Lower leg skin (tissue), 4 donors: Measurements from ENCODE around the gene CEP63. TPM values are rescaled to one million over a fixed set of nuclear protein-coding genes. Genes with fewer than 3 reads are reported as not detected.

ENCODE experiments used
- DNase-seq, 2 donors: peaks; one replicate each; pipeline ENCODE4 v3.0.0-alpha.2; 2019; ENCODE audit warnings: low spot score in 2 of 2
- H3K4me3 ChIP-seq: fragments of 200-600 bp; sonication (generic); 2 replicates; pipeline ENCODE4 v1.5.1; 2017; ENCODE audit warnings: mild to moderate bottlenecking, low read depth; ENCODE audit not compliant: poor library complexity, severe bottlenecking
- POLR2A ChIP-seq, 2 donors: fragments of 450-650 bp; IDR thresholded peaks; one replicate each; pipeline ENCODE4 v1.6.1; 2016 to 2017; ENCODE audit warnings: antibody characterized with exemption in 2 of 2, mild to moderate bottlenecking in 1 of 2, moderate library complexity in 1 of 2
- WGBS, 2 donors: methylation state at CpG; one replicate each; pipeline ENCODE4 v1.1.5; 2018; 5-methylcytosine and 5-hydroxymethylcytosine counted together
- intact Hi-C: fragments of 100-400 bp; cut with DNase I; formaldehyde crosslinking; loops from one replicate; pipeline ENCODE4 v1.15.0; 2023; ENCODE audit warnings: low total_unique reads
- total RNA-seq, 4 donors: library from RNA; depleted of rRNA; stranded (reverse); fragments of >200 nt; gene quantifications; one replicate each; pipeline ENCODE4 v1.1.0, GENCODE V29; 2016
- TF ChIP-seq, protein P1 (sequence below), 3 donors: fragments of 450-650 bp; IDR thresholded peaks; one replicate each; pipeline ENCODE4 v1.5.1; 2016; ENCODE audit warnings: antibody characterized with exemption in 3 of 3, mild to moderate bottlenecking in 3 of 3, moderate library complexity in 2 of 3

Gene CEP63
- total RNA-seq, 4 donors from 2014 or later: 15.6 to 23.2 (median 18.1) TPM

DNA sequence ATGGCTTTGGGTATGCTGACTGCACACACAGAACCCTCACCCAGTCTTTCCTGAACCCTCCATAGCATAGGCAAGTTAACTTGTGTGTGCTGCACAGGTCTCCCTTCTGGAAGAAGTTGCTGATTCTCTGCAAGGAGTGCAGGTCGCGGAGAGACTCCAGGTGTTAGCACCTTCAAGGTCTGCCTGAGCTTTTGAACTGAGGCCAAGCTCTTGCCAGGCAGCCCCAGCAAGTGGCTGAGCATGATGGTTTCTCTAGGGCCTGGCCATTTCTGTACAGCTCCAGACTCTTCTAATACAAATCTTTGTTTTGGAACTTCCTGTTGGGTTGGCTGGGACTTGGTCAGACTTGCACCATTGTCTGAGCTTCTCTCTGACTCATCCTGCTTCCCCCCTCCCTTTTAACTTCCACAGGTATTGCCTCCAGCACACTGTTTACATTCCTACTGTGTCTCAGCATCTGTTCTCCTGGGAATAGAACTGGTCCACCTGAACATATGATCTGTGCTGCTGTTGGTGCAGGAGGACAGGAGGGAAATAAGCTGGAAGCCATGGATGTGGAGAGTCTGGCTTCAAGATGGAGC is 111.6 kb downstream of the CEP63 start:
- no peak for DNase-seq
- intact Hi-C loops: no loop called here
- WGBS, 2 donors: 21 to 61% methylated on average over 2 of the region's 2 CpGs
- no peak for TF ChIP-seq POLR2A (IDR thresholded peaks at IDR 0.05)
- TF ChIP-seq, protein P1, sequence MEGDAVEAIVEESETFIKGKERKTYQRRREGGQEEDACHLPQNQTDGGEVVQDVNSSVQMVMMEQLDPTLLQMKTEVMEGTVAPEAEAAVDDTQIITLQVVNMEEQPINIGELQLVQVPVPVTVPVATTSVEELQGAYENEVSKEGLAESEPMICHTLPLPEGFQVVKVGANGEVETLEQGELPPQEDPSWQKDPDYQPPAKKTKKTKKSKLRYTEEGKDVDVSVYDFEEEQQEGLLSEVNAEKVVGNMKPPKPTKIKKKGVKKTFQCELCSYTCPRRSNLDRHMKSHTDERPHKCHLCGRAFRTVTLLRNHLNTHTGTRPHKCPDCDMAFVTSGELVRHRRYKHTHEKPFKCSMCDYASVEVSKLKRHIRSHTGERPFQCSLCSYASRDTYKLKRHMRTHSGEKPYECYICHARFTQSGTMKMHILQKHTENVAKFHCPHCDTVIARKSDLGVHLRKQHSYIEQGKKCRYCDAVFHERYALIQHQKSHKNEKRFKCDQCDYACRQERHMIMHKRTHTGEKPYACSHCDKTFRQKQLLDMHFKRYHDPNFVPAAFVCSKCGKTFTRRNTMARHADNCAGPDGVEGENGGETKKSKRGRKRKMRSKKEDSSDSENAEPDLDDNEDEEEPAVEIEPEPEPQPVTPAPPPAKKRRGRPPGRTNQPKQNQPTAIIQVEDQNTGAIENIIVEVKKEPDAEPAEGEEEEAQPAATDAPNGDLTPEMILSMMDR (IDR thresholded peaks at IDR 0.05): no peak
- H3K4me3 ChIP-seq: no peak overlapping the region

DNA sequence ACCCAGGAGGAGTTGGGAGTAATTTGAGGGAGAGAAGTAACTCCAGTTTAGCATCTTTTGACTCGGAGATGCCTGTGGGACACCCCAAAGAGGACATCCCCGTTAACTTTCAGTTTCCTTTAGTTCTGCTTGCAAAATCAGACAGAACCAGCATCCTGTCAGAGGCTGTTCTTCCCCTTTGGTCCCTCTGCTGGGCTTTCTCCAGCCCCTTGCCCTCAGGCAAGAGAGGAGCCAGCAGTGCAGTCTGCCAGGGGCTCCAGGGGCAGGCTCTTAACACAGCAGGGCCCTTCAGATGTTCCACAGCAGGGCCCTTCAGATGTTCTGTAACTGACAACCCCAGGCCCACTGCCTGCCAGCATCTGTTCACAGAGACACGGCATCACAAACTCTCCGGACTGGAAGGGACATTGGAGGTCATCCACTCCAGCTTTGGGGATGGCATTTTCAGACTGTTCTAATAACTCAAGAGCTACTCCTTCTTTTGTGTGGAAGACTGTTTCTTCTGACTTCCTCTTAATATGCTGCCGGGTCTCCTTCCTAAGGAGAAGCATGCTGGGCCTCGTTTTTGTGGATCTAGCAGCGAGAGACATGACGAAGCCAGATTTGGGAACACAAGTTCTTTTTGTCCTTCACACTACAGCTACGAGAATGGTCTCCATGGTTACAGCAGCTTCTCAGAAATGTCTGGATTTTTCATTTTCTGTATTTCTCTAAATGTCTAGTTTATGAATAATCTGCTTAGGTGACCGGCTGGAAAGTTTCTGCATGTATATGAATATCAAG is 113.1 kb downstream of the CEP63 start:
- WGBS, 2 donors: 80 to 81% methylated on average over 10 of the region's 10 CpGs

DNA sequence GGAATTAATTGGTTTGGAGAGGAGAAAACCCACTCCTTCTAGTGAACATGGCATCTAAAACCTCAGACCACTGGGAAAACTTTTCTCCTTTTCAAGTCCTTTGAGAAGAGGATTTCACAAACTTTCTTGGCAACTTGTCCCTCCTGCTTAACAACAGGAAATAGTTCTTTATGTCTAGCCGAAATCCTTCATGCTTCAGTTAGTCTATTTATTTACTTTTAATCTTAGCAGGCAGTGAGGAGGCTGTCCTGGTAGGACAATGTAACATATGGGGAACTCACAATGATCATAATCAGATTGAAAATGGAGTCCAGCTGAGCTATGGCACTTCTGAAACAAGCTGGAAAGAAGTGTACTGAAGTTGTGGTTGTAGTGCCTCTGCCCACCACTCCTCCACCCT is 114.3 kb downstream of the CEP63 start:
- H3K4me3 ChIP-seq: no peak overlapping the region
- WGBS, 2 donors: 51 to 58% methylated on average over 1 of the region's 1 CpG
- intact Hi-C loops: no loop called here
- TF ChIP-seq, protein P1 (IDR thresholded peaks at IDR 0.05): no peak
- no peak for TF ChIP-seq POLR2A (IDR thresholded peaks at IDR 0.05)
- no peak for DNase-seq

More for the DNA sequence above, 113.1 kb downstream of the CEP63 start:
- no peak overlapping the region for H3K4me3 ChIP-seq
- intact Hi-C loops: no loop called here
- no peak for TF ChIP-seq POLR2A (IDR thresholded peaks at IDR 0.05)
- TF ChIP-seq, protein P1 (IDR thresholded peaks at IDR 0.05): no peak
- no peak for DNase-seq

DNA sequence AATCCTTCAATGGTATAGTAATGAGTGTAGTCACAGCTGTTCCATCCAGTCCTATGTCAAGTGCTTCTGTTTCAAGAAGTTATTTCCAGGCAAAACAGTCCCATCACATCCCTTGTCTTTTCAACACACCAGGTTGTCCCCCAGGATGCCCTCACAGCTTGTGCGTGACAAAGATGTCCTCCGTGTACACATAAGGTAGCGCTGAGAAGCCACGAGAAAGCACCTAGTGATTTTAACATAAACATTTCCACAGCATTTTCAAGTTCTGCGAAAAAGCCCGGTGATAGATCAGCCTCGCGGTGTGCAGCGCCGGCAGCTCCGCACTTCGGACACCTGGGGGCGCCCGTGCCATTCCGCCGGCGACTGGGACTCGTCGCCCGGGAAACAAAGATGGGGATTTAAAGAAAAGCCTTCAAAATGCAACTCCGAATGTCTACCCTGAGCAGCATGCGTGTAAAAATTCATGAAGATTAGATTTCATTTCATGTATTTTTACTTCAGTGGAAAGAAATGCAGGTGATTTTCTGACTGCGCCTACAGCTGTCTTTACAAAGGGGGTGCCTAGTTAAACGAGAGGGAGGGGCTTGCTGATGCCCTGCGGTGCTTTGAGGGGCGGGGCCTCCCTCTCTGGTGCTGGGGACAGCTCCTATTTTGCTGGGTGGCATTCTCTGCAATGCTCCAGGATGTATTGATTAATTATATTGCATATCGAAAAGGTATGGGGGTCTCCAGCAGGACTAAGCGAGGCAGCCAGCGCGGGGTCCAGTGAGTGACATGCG is 115.0 kb downstream of the CEP63 start:
- intact Hi-C loops: no loop called here
- no peak for DNase-seq
- no peak overlapping the region for H3K4me3 ChIP-seq
- no peak for TF ChIP-seq POLR2A (IDR thresholded peaks at IDR 0.05)
- TF ChIP-seq, protein P1 (IDR thresholded peaks at IDR 0.05): peak in 1 of 3 donors; percentile 48
- 5 to 13% methylated on average over 31 of the region's 31 CpGs for WGBS, 2 donors

DNA sequence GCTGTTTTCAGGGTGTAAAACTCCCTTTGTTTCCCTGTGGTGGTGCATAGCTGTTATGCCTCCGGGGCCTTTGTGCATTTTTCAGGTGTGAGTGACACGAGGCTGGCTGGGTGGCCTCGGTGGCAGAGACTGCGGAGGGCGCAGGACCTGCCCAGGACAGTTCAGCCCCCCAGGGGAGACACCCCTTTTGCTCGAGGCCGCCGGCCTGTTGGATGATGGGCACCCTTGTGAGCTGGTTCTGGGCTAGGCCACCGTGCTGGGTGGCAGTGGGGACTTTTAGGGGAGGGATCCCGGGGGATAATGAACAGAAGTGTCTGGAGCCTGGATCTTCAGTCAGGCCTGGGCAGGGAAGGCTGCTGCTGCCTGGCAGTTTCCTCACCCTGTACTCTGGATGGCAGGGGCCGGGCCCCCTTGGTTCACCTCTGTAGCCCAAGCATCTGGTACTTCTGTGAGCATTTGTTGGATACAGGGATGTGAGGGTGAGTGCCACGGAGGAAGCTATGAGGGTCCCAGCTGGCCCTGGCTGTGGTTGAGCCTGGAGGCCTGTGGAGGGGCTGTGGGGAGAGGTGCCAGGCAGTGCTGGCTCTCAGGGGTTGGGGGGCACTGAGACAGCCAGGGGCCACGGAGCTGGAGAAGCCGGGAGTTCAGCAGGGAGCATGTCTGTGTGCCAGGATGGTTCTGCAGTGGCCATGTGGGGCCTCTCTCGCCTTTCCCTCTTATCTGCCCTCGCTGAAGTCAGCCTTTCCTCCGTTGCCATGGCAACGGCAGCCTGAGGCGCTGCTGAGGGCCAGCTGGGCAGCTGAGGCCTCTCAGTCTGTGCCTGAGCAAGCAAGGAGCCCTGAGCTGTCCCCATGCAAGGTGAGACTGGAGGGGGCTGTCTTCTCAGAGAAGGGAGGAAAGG is 115.9 kb downstream of the CEP63 start:
- DNase-seq: no peak
- TF ChIP-seq, protein P1 (IDR thresholded peaks at IDR 0.05): no peak
- TF ChIP-seq POLR2A (IDR thresholded peaks at IDR 0.05): no peak
- WGBS, 2 donors: 49 to 50% methylated on average over 19 of the region's 19 CpGs
- no peak overlapping the region for H3K4me3 ChIP-seq
- intact Hi-C loops: no loop called here
